Liver (tissue), 9 donors: Measurements from ENCODE around the gene RASGRP2. TPM values are rescaled to one million over a fixed set of nuclear protein-coding genes. Genes with fewer than 3 reads are reported as not detected.

Experiments
- DNase-seq: peaks from one replicate; pipeline ENCODE4 v3.0.0-alpha.2; 2017; ENCODE audit warnings: low spot score
- H3K27ac ChIP-seq, 2 donors: one replicate each; pipeline ENCODE4 v1.7.0; 2013; ENCODE audit warnings: inconsistent platforms in 2 of 2, low read length in 2 of 2, control low read depth in 1 of 2, low read depth in 1 of 2, mild to moderate bottlenecking in 1 of 2
- H3K27me3 ChIP-seq, 4 donors: one replicate each; pipeline versions ENCODE4 v1.6.1 to v1.7.0; 2013; ENCODE audit warnings: low read length in 3 of 4, inconsistent platforms in 1 of 4, mild to moderate bottlenecking in 1 of 4, moderate library complexity in 1 of 4; ENCODE audit not compliant: control insufficient read depth in 4 of 4, insufficient read depth in 4 of 4
- H3K36me3 ChIP-seq, 4 donors: one replicate each; pipeline versions ENCODE4 v1.6.1 to v1.7.0; 2013; ENCODE audit warnings: low read length in 3 of 4, mild to moderate bottlenecking in 3 of 4, low read depth in 1 of 4, moderate library complexity in 1 of 4; ENCODE audit not compliant: control insufficient read depth in 4 of 4, insufficient read depth in 3 of 4
- H3K4me1 ChIP-seq, 4 donors: one replicate each; pipeline versions ENCODE4 v1.6.1 to v1.7.0; 2013; ENCODE audit warnings: low read length in 3 of 4, mild to moderate bottlenecking in 3 of 4, moderate library complexity in 1 of 4; ENCODE audit not compliant: control insufficient read depth in 4 of 4, insufficient read depth in 4 of 4
- H3K4me3 ChIP-seq, 3 donors: one replicate each; pipeline versions ENCODE4 v1.6.1 to v1.7.0; 2013; ENCODE audit warnings: low read length in 3 of 3, control low read depth in 1 of 3, low read depth in 1 of 3, mild to moderate bottlenecking in 1 of 3
- H3K9ac ChIP-seq, 2 donors: one replicate each; pipeline ENCODE4 v1.7.0; 2013; ENCODE audit warnings: low read length in 2 of 2, mild to moderate bottlenecking in 2 of 2, moderate library complexity in 2 of 2, control low read depth in 1 of 2, low read depth in 1 of 2
- H3K9me3 ChIP-seq, 4 donors: one replicate each; pipeline versions ENCODE4 v1.6.1 to v1.7.0; 2013; ENCODE audit warnings: low read length in 3 of 4; ENCODE audit not compliant: control insufficient read depth in 4 of 4
- ATF3 ChIP-seq: IDR thresholded peaks from 2 replicates; pipeline ENCODE4 v1.6.1; 2016; ENCODE audit warnings: antibody characterized with exemption
- CTCF ChIP-seq: fragments of 150-350 bp; IDR thresholded peaks from 2 replicates; pipeline ENCODE4 v1.5.1; 2017; ENCODE audit warnings: improper control_type of control experiment, low read depth, low read length; ENCODE audit not compliant: missing input control
- EGR1 ChIP-seq, 2 donors: IDR thresholded peaks; 2 replicates each; pipeline ENCODE4 v1.6.1; 2016 to 2018; ENCODE audit warnings: antibody characterized with exemption in 2 of 2, low read depth in 2 of 2
- FOXA1 ChIP-seq: IDR thresholded peaks from 2 replicates; pipeline ENCODE4 v1.6.1; 2016; ENCODE audit warnings: antibody characterized with exemption
- FOXA2 ChIP-seq: IDR thresholded peaks from 2 replicates; pipeline ENCODE4 v1.6.1; 2016; ENCODE audit warnings: antibody characterized with exemption
- GABPA ChIP-seq, 2 donors: IDR thresholded peaks in 1 of 2; conservative IDR thresholded peaks in 1 of 2; 2 replicates each; pipeline ENCODE4 v1.6.1; 2016; ENCODE audit warnings: antibody characterized with exemption in 2 of 2, mild to moderate bottlenecking in 1 of 2, moderate library complexity in 1 of 2
- HNF4A ChIP-seq, 2 donors: conservative IDR thresholded peaks; 2 replicates each; pipeline ENCODE4 v1.6.1; 2016; ENCODE audit warnings: antibody characterized with exemption in 2 of 2, mild to moderate bottlenecking in 2 of 2
- HNF4G ChIP-seq: IDR thresholded peaks from 2 replicates; pipeline ENCODE4 v1.6.1; 2016; ENCODE audit warnings: antibody characterized with exemption
- JUND ChIP-seq, 2 donors: IDR thresholded peaks; 2 replicates each; pipeline ENCODE4 v1.6.1; 2016; ENCODE audit warnings: antibody characterized with exemption in 2 of 2
- MAX ChIP-seq: IDR thresholded peaks from 2 replicates; pipeline ENCODE4 v1.6.1; 2016; ENCODE audit warnings: antibody characterized with exemption
- RAD21 ChIP-seq, 2 donors: IDR thresholded peaks; 2 replicates each; pipeline ENCODE4 v1.6.1; 2016; ENCODE audit warnings: antibody characterized with exemption in 2 of 2, mild to moderate bottlenecking in 2 of 2
- REST ChIP-seq: IDR thresholded peaks from 2 replicates; pipeline ENCODE4 v1.6.1; 2016; ENCODE audit warnings: antibody characterized with exemption, mild to moderate bottlenecking
- RXRA ChIP-seq, 2 donors: IDR thresholded peaks; 2 replicates each; pipeline ENCODE4 v1.6.1; 2017 to 2018; ENCODE audit warnings: antibody characterized with exemption in 2 of 2, mild to moderate bottlenecking in 1 of 2
- SP1 ChIP-seq: IDR thresholded peaks from 2 replicates; pipeline ENCODE4 v1.6.1; 2018; ENCODE audit warnings: antibody characterized with exemption, mild to moderate bottlenecking
- TAF1 ChIP-seq: conservative IDR thresholded peaks from 2 replicates; pipeline ENCODE4 v1.6.1; 2016; ENCODE audit warnings: antibody characterized with exemption, mild to moderate bottlenecking
- ZBTB33 ChIP-seq: IDR thresholded peaks from 2 replicates; pipeline ENCODE4 v1.6.1; 2016; ENCODE audit warnings: antibody characterized with exemption
- WGBS: extraction: QIAGEN DNeasy Blood & Tissue Kit; methylation state at CpG from one replicate; pipeline ENCODE4 v1.1.7; 2013; 5-methylcytosine and 5-hydroxymethylcytosine counted together
- polyA plus RNA-seq, 2 donors: library from polyadenylated mRNA; stranded (reverse) in 1 of 2; unstranded in 1 of 2; fragments of 200-250 nt in 1 of 2; fragments of >200 nt in 1 of 2; fragmentation: Nextera tagmentation in 1 of 2; extraction: Ambion mirVana in 1 of 2; gene quantifications; one replicate each; pipeline versions ENCODE4 v1.2.1 to v1.2.3, GENCODE V29; 2013 to 2015
- total RNA-seq, 2 donors: library from RNA; depleted of rRNA; stranded (reverse); fragments of >200 nt; gene quantifications; one replicate each; pipeline ENCODE4 v1.2.3, GENCODE V29; 2014
- donor health status: healthy.
- donor health status: healthy.
- donor health status: healthy.
- donor health status: healthy.
- donor health status: healthy.

The RASGRP2 gene
- total and polyA plus RNA-seq, 4 donors: 2.7 to 14.9 (median 8.7) TPM

- H3K36me3 ChIP-seq: no peaks in the 10 kb centered on the region
- peaks cover 14 to 43% (median 41%) of the 10 kb centered on the region in 4 donors for H3K4me1 ChIP-seq
- DNase-seq: peak; percentile 57
- WGBS: 41% methylated on average over 7 of the region's 7 CpGs
- no peak overlapping the region for H3K9ac ChIP-seq
- no peak overlapping the region for H3K27ac ChIP-seq
- H3K9me3 ChIP-seq: no peaks in the 10 kb centered on the region
- peaks cover 0 to 2% (median under 1%) of the 10 kb centered on the region in 4 donors for H3K27me3 ChIP-seq
- H3K4me3 ChIP-seq: no peak overlapping the region
- TF ChIP-seq RXRA (IDR thresholded peaks at IDR 0.05) (peak; percentile 37 to 82), HNF4A (conservative IDR thresholded peaks at IDR 0.05) (peak; percentile 90 to 96), CTCF (no peak), EGR1 (IDR thresholded peaks at IDR 0.05; ENCODE audit: low read depth in 2 of 2) (no peak), FOXA2 (peak; percentile 19), SP1 (peak; percentile 46), RAD21 (IDR thresholded peaks at IDR 0.05) (no peak), ATF3 (no peak), GABPA (IDR thresholded peaks at IDR 0.05 in 1 of 2, conservative IDR thresholded peaks at IDR 0.05 in 1 of 2) (peak in 1 of 2 donors; percentile 39)
Measured at GRCh38 chr11:64724863-64725532, 18.9 kb downstream of the RASGRP2 start.

- no peak for DNase-seq
- no peaks in the 10 kb centered on the region for H3K9me3 ChIP-seq
- no peak overlapping the region for H3K27ac ChIP-seq
- WGBS: 69% methylated on average over 9 of the region's 9 CpGs
- peaks cover 0 to 5% (median under 1%) of the 10 kb centered on the region in 4 donors for H3K27me3 ChIP-seq
- no peak overlapping the region for H3K9ac ChIP-seq
- no peak for TF ChIP-seq REST
- TF ChIP-seq RXRA (IDR thresholded peaks at IDR 0.05): no peak
- TF ChIP-seq JUND (IDR thresholded peaks at IDR 0.05): no peak
- TF ChIP-seq FOXA1: no peak
- TF ChIP-seq ATF3: no peak
- no peak for TF ChIP-seq MAX
- TF ChIP-seq TAF1: no peak
- no peak for TF ChIP-seq ZBTB33
- no peak for TF ChIP-seq CTCF
- no peak for TF ChIP-seq HNF4A (conservative IDR thresholded peaks at IDR 0.05)
- TF ChIP-seq HNF4G: no peak
- TF ChIP-seq RAD21 (IDR thresholded peaks at IDR 0.05): no peak
- no peak for TF ChIP-seq SP1
- TF ChIP-seq FOXA2: no peak
- no peak overlapping the region for H3K4me3 ChIP-seq
- peaks cover 14 to 43% (median 39%) of the 10 kb centered on the region in 4 donors for H3K4me1 ChIP-seq
- no peaks in the 10 kb centered on the region for H3K36me3 ChIP-seq
Measured at GRCh38 chr11:64723907-64724862, 19.8 kb downstream of the RASGRP2 start.
